ENCODE measurements around the gene USP35.
"Not testable (repeated sequence)": the region's sequence is repeated elsewhere in the genome, so short reads cannot be mapped to it uniquely, and the experiment has no call there.

Gene USP35

GRCh38 chr11:78168539-78169477 is 19.9 kb upstream of the USP35 start:
- DNase-seq (ENCODE audit: low read depth in 3 of 3): no peak

GRCh38 chr11:78170413-78170812 is 18.3 kb upstream of the USP35 start:
- no peak for DNase-seq (ENCODE audit: low read depth in 3 of 3)

- no peak for DNase-seq (ENCODE audit: low read depth in 3 of 3)
These were observed 17.7 kb upstream of the USP35 start for GRCh38 chr11:78170874-78171549.

- DNase-seq (ENCODE audit: low read depth in 3 of 3): no peak
These were observed 16.8 kb upstream of the USP35 start for GRCh38 chr11:78171951-78172350.

- not testable (repeated sequence) for DNase-seq (ENCODE audit: low read depth in 3 of 3)
These were observed 12.9 kb upstream of the USP35 start for GRCh38 chr11:78175862-78176261.

- DNase-seq (ENCODE audit: low read depth in 3 of 3): no peak
These were observed 12.0 kb upstream of the USP35 start for GRCh38 chr11:78176605-78177141.

- no peak for DNase-seq (ENCODE audit: low read depth in 3 of 3)
These were observed 11.5 kb upstream of the USP35 start for GRCh38 chr11:78177216-78177615.

GRCh38 chr11:78179459-78180071 is 9.2 kb upstream of the USP35 start:
- no peak for DNase-seq (ENCODE audit: low read depth in 3 of 3)

GRCh38 chr11:78180751-78181150 is 8.0 kb upstream of the USP35 start:
- DNase-seq (ENCODE audit: low read depth in 3 of 3): no peak

- no peak for DNase-seq (ENCODE audit: low read depth in 3 of 3)
These were observed 7.5 kb upstream of the USP35 start for GRCh38 chr11:78181185-78181584.

- peak in 2 of 3 experiments; percentile 61 to 77 for DNase-seq (ENCODE audit: low read depth in 3 of 3)
These were observed 1.1 kb upstream of the USP35 start for GRCh38 chr11:78187366-78188285.

- peak in 1 of 3 experiments; percentile 8 for DNase-seq (ENCODE audit: low read depth in 3 of 3)
These were observed 530 bp downstream of the USP35 start for GRCh38 chr11:78189174-78189724.

GRCh38 chr11:78189851-78190250 is 1.1 kb downstream of the USP35 start:
- no peak for DNase-seq (ENCODE audit: low read depth in 3 of 3)

GRCh38 chr11:78190374-78190773 is 1.7 kb downstream of the USP35 start:
- DNase-seq (ENCODE audit: low read depth in 3 of 3): no peak

GRCh38 chr11:78190871-78191538 is 2.3 kb downstream of the USP35 start:
- no peak for DNase-seq (ENCODE audit: low read depth in 3 of 3)

GRCh38 chr11:78192223-78192719 is 3.6 kb downstream of the USP35 start:
- no peak for DNase-seq (ENCODE audit: low read depth in 3 of 3)

- DNase-seq (ENCODE audit: low read depth in 3 of 3): no peak
These were observed 4.2 kb downstream of the USP35 start for GRCh38 chr11:78192911-78193351.

GRCh38 chr11:78193806-78194205 is 5.1 kb downstream of the USP35 start:
- DNase-seq (ENCODE audit: low read depth in 3 of 3): no peak

GRCh38 chr11:78194490-78194889 is 5.8 kb downstream of the USP35 start:
- no peak for DNase-seq (ENCODE audit: low read depth in 3 of 3)

Data from stimulated activated CD4-positive, alpha-beta T cell treated with anti-CD3 and anti-CD28 coated beads, TNF-alpha, amount 100 ng/mL, for 4 hours (primary cell).